Central memory CD8-positive, alpha-beta T cell (primary cell): ENCODE measurements around the gene TAS2R41.

Experiments
- ATAC-seq: fragments of 150-1000 bp; cut with Tn5 transposase; replicated peaks from 2 replicates; pipeline ENCODE4 v1.10.0; 2022; ENCODE audit warnings: mild to moderate bottlenecking, moderate FRiP score, moderate number of reproducible peaks; ENCODE audit not compliant: poor library complexity, severe bottlenecking; ENCODE audit errors: extremely low read depth
- DNase-seq, 2 donors: peaks; one replicate each; pipeline ENCODE4 v3.0.0; 2021; ENCODE audit warnings: low spot score in 2 of 2
- H3K27ac Mint-ChIP-seq: one replicate; pipeline ENCODE4 v1.8.0; 2022; ENCODE audit warnings: low read depth, mild to moderate bottlenecking, moderate library complexity, mixed read lengths
- H3K27me3 Mint-ChIP-seq: one replicate; pipeline ENCODE4 v1.8.0; 2022; ENCODE audit warnings: mixed read lengths
- H3K36me3 Mint-ChIP-seq: one replicate; pipeline ENCODE4 v1.8.0; 2022; ENCODE audit warnings: mild to moderate bottlenecking, moderate library complexity, mixed read lengths; ENCODE audit not compliant: insufficient read depth
- H3K4me1 Mint-ChIP-seq: one replicate; pipeline ENCODE4 v1.8.0; 2022; ENCODE audit warnings: mixed read lengths
- H3K4me3 Mint-ChIP-seq: one replicate; pipeline ENCODE4 v1.8.0; 2022; ENCODE audit warnings: mild to moderate bottlenecking, moderate library complexity, mixed read lengths
- H3K9me3 Mint-ChIP-seq: one replicate; pipeline ENCODE4 v1.8.0; 2022; ENCODE audit warnings: mixed read lengths

TAS2R41 gene, protein sequence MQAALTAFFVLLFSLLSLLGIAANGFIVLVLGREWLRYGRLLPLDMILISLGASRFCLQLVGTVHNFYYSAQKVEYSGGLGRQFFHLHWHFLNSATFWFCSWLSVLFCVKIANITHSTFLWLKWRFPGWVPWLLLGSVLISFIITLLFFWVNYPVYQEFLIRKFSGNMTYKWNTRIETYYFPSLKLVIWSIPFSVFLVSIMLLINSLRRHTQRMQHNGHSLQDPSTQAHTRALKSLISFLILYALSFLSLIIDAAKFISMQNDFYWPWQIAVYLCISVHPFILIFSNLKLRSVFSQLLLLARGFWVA

DNA sequence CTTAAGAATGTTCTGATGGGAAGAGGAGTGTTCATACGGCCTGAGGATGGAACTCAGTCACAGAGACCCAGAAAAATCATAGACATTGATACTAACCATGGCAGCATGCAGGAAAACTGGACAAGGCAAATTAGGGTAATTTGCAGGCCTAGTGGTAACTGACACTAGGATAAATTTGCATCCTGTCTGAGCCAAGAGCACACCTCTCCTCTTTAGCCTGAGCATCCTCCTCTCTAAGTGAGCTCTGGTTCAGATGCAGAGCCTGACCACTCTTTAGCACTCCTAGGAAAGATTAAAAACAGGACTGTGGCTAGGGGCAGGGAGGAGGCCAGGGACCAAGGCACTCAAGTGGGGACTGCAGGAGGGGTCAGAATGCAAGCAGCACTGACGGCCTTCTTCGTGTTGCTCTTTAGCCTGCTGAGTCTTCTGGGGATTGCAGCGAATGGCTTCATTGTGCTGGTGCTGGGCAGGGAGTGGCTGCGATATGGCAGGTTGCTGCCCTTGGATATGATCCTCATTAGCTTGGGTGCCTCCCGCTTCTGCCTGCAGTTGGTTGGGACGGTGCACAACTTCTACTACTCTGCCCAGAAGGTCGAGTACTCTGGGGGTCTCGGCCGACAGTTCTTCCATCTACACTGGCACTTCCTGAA, at the start of gene TAS2R41:
TSS of gene TAS2R41 (plus strand) at position 373 of the 650 bp plus-strand sequence. CDS start at position 373, 0 bp downstream.
- Mint-ChIP-seq H3K27ac (no peak within 1 kb of the TSS), H3K36me3 (peaks cover 2% of the 10 kb centered on the region), H3K4me3 (no peak within 1 kb of the TSS), H3K9me3 (peaks cover 4% of the 10 kb centered on the region), H3K4me1 (peaks cover 11% of the 10 kb centered on the region), H3K27me3 (peaks cover 7% of the 10 kb centered on the region)
- ATAC-seq (no peak), DNase-seq (no peak)

DNA sequence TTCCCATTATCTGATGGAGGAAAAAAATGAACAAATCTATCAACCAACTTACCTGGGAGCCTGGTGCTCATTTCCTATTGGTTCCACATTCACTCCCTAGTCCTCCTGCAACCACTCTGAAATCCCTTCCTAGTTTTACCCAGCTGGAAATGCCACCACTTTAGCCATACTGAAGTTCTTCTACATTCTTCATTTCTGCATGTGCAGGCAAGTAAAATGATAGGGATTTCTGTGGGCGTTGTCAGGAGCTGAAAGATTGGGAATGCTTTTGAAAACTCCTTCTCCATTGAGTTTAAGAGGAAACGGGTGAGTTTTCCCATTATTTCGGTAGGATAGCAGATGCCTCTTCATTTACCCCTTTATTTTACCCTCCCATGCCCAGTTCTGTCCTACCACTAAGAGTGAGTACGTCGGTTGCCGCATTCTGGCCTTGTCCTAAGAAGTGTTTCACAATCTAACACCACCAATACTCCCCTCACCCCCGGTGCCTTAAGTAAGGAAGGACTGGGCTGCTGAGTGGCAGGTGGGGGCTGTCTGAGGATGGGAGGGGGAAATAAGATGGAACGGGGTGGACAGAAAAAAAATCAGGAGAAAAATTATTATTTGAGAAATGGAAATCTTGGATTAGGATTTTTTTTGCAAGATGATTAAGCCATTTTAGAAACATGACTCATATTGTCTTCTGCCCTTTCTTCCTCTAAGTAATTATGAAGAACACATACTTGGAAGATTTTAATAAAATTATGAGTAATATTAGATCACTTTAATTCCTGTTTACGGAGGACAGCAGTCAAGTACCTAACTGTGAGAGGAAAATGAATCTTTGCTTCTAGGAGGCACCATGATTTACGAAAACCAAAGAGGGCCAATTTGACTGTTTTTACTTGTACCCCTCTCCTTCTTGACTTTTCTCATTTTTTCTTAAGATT, 47.6 kb upstream of the TAS2R41 start:
- H3K9me3 Mint-ChIP-seq = no peaks in the 10 kb centered on the region
- no peak overlapping the region for H3K4me3 Mint-ChIP-seq
- H3K27me3 Mint-ChIP-seq = peaks cover 11% of the 10 kb centered on the region
- ATAC-seq (no peak), DNase-seq (no peak)
- H3K27ac Mint-ChIP-seq = no peak overlapping the region
- H3K36me3 Mint-ChIP-seq = peaks cover 1% of the 10 kb centered on the region
- no peaks in the 10 kb centered on the region for H3K4me1 Mint-ChIP-seq

DNA sequence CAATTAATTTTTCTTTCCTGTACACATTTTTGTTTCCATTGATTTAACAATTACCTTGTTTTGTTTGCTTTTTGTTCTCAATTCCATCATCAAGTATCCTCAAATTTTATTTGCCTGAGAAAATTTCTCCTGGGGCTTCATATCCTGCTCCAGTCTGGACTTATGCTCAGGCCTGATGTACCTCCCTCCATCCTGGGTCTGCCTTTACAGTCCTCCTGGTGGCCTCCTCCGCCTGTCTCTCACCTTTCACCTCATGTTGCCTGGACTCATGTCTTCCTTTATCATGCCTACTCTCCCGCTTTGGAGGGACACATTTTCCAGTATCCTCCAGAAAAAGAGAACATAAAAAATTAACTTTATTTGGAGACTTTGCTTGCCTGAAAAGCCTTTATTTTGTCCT, 46.6 kb upstream of the TAS2R41 start:
- ATAC-seq (no peak), DNase-seq (no peak)
- Mint-ChIP-seq H3K36me3 (peaks cover 1% of the 10 kb centered on the region), H3K4me3 (no peak overlapping the region), H3K27ac (no peak overlapping the region), H3K27me3 (peaks cover 11% of the 10 kb centered on the region), H3K4me1 (no peaks in the 10 kb centered on the region), H3K9me3 (no peaks in the 10 kb centered on the region)

DNA sequence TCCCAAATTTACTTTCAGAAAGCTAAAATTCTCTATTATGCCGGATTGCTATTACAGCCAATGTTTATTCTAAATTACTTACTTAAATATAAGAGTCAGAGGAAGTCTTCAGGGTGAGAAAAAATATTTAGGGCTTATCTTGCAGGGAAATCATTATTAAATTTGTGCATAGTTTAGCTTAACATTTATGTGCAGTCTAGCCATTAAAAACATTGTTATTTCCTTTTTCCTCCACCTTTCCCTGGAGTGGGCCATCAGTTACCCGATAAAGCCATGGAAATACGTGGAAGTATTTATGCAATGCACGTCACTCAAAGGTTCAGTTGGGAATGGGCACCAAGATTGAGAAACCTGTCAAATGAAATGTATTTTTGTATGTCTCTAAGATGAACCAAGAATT, 43.9 kb upstream of the TAS2R41 start:
- Mint-ChIP-seq H3K9me3 (no peaks in the 10 kb centered on the region), H3K4me1 (peaks cover 10% of the 10 kb centered on the region), H3K36me3 (peaks cover 1% of the 10 kb centered on the region), H3K27me3 (peaks cover 11% of the 10 kb centered on the region), H3K27ac (no peak overlapping the region), H3K4me3 (no peak overlapping the region)
- DNase-seq (no peak), ATAC-seq (no peak)

DNA sequence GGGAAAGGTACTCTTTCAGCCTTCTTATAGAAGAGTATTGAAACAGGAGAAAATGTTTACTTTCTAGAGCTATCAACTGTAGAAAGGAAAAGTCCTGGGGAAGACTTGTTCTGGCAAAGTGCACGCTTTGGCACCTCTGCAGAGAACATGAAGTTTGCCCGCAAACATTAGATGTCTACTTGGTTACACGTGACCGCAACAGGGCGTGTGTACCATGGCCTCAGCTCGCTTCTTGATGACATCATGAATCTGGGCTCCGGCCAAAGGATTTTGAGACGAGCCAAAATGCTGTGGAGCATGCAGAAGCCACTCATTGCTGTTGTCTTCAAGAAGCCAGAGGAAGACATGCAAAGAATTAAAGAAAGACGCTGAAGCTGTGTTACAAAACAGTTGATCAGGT, 43.0 kb upstream of the TAS2R41 start:
- no peaks in the 10 kb centered on the region for H3K9me3 Mint-ChIP-seq
- DNase-seq (no peak), ATAC-seq (no peak)
- peaks cover 11% of the 10 kb centered on the region for H3K27me3 Mint-ChIP-seq
- no peak overlapping the region for H3K27ac Mint-ChIP-seq
- peaks cover 2% of the 10 kb centered on the region for H3K36me3 Mint-ChIP-seq
- H3K4me3 Mint-ChIP-seq = no peak overlapping the region
- H3K4me1 Mint-ChIP-seq = peaks cover 12% of the 10 kb centered on the region

DNA sequence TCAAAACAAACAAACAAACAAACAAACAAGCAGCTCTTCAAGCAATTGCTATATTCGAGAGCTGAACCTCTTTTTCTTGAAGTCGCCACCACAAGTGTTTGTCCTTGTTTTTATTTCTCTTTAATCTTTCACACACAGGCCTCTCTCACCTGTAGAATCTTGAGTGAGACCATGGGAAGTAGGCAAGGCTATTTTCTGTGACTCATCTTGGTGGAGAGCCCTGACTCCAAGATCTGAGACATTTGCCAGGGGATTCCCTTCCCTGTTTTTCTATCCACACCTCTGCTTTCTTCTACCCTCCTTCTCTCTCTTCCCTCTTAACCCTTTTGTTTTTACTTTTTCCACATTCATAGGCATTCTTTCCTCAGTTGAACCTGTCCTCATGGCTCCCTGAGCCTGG, 42.4 kb upstream of the TAS2R41 start:
- no peak for ATAC-seq
- peaks cover 12% of the 10 kb centered on the region for H3K4me1 Mint-ChIP-seq
- H3K27me3 Mint-ChIP-seq = peaks cover 11% of the 10 kb centered on the region
- H3K27ac Mint-ChIP-seq = no peak overlapping the region
- H3K9me3 Mint-ChIP-seq = no peaks in the 10 kb centered on the region
- peaks cover 3% of the 10 kb centered on the region for H3K36me3 Mint-ChIP-seq
- no peak overlapping the region for H3K4me3 Mint-ChIP-seq
- no peak for DNase-seq

DNA sequence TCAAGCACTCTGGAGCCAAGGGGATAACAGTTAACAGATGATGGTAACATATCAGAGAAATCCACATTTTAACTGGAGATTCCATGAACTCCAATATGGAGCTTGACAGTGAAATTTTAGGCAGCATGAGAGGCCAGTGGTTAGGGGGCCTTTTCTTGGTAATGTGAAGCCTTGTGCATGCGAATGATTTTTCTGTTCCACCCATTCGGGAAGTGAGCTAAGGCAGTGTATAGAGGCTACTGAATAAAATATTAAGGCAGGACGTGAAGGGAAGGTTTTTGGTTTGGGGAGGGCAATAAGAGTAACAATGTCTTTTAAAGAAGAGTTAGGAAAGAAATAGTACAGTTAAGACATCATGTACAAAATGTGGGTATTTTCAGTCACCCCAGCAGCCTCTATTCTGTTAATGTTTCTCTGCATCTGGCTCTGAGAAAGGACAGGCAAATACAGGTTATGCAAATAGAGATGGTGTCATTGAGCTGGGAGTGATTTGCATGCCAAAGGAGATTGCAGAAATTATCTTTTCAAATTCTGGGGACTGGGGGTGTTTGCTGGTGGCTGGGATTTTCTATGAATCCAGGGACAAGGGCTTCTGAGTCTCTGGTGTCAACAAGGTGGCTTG, 41.2 kb upstream of the TAS2R41 start:
- H3K4me3 Mint-ChIP-seq = no peak overlapping the region
- ATAC-seq = no peak
- no peak overlapping the region for H3K27ac Mint-ChIP-seq
- peaks cover 3% of the 10 kb centered on the region for H3K36me3 Mint-ChIP-seq
- H3K27me3 Mint-ChIP-seq = peaks cover 11% of the 10 kb centered on the region
- H3K4me1 Mint-ChIP-seq = peaks cover 12% of the 10 kb centered on the region
- DNase-seq = no peak
- H3K9me3 Mint-ChIP-seq = no peaks in the 10 kb centered on the region

DNA sequence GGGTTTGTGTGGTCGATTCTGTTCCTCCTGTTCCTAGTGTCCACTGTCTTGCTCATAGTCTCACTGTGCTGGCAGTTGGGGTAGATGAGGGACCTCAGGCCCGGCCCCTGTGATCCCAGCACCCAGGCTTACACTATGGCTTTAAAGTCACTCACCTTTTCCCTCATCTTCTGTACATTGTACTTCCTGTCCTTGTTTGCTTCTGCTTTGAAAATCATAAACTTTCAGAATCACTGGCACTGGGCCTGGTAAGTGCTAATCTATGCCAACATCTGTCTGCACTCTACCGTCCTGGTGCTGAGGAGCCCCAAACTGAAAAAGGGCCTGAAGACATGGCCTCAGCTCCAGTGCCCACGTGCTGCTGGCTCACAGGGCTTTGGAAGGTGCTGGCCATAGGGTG, 40.1 kb upstream of the TAS2R41 start:
- peaks cover 10% of the 10 kb centered on the region for H3K27me3 Mint-ChIP-seq
- H3K9me3 Mint-ChIP-seq = no peaks in the 10 kb centered on the region
- H3K4me3 Mint-ChIP-seq = no peak overlapping the region
- H3K4me1 Mint-ChIP-seq = peaks cover 12% of the 10 kb centered on the region
- H3K27ac Mint-ChIP-seq = no peak overlapping the region
- no peak for DNase-seq
- ATAC-seq = no peak
- H3K36me3 Mint-ChIP-seq = peaks cover 3% of the 10 kb centered on the region

DNA sequence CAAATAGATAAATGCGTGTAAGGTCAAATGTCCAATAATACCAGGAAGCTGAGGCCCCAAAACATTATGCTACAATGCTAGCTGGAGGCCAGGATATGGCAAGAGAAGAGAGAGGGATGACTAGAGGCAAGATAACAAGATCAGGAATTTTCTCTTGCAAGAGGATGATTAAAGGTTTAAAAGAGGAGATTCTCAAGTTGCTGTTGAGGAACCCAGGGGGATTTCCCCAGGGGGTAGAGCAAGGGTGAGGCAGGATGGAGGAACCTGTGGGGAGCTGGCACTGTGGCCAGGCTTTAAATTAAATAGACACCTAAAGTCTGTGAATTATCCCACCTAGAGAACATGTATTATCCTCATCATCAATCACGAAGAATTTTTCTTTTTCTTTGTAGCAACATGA, 37.8 kb upstream of the TAS2R41 start:
- Mint-ChIP-seq H3K27ac (no peak overlapping the region), H3K4me3 (no peak overlapping the region), H3K27me3 (peaks cover 9% of the 10 kb centered on the region), H3K4me1 (peaks cover 12% of the 10 kb centered on the region), H3K9me3 (no peaks in the 10 kb centered on the region), H3K36me3 (peaks cover 2% of the 10 kb centered on the region)
- no peak for ATAC-seq
- DNase-seq = no peak

DNA sequence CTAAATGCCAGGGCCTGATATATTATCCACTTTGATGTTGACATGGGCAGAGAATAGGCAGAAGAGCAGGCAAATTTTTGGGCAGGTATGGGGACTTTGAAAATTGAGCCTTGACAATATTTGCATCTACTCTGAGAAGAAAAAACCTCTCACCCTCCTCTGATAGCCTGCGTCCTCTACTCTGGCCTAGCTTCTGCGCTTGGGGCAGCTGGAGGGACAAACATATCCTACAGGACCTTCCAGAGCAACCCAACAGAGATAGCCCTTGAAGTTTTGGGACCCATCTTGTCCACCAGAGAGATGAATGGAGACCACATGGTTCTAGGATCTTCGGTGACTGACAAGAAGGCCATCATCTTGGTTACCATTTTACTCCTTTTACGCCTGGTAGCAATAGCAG, 34.5 kb upstream of the TAS2R41 start, which contains the start of gene TAS2R60:
TSS of gene TAS2R60 (plus strand) at position 301 of the 400 bp plus-strand sequence. CDS start at position 301, 0 bp downstream.
- peaks cover 9% of the 10 kb centered on the region for H3K27me3 Mint-ChIP-seq
- ATAC-seq (no peak), DNase-seq (no peak)

DNA sequence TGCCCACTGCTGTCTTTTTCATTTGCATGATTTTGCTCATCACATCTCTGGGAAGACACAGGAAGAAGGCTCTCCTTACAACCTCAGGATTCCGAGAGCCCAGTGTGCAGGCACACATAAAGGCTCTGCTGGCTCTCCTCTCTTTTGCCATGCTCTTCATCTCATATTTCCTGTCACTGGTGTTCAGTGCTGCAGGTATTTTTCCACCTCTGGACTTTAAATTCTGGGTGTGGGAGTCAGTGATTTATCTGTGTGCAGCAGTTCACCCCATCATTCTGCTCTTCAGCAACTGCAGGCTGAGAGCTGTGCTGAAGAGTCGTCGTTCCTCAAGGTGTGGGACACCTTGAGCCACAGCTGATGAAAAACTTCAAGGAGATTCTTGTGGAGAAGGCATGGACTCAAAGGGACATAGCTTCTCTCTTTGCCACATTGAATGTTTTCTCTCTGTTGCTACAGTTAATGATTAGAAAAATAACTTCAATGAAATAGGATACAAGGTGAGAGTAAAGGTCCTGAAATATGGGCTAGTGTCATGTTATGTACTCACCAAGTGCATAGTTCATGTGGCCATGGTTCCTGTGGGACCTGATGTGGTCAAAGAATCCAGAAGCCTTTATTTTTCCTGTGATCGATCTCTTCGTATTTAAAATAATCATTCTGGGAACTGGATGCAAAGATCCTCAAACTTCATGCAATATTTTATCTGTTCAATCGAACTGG, 33.5 kb upstream of the TAS2R41 start:
- H3K27ac Mint-ChIP-seq = no peak overlapping the region
- H3K4me3 Mint-ChIP-seq = no peak overlapping the region
- H3K27me3 Mint-ChIP-seq = peaks cover 9% of the 10 kb centered on the region
- H3K9me3 Mint-ChIP-seq = no peaks in the 10 kb centered on the region
- no peaks in the 10 kb centered on the region for H3K4me1 Mint-ChIP-seq
- DNase-seq = no peak
- H3K36me3 Mint-ChIP-seq = peaks cover 2% of the 10 kb centered on the region
- ATAC-seq = no peak

More for the DNA sequence above, 34.5 kb upstream of the TAS2R41 start, which contains the start of gene TAS2R60:
- no peak within 1 kb of the TSS for H3K4me3 Mint-ChIP-seq
- peaks cover 2% of the 10 kb centered on the region for H3K36me3 Mint-ChIP-seq
- H3K9me3 Mint-ChIP-seq = no peaks in the 10 kb centered on the region
- no peak within 1 kb of the TSS for H3K27ac Mint-ChIP-seq
- H3K4me1 Mint-ChIP-seq = peaks cover 5% of the 10 kb centered on the region

DNA sequence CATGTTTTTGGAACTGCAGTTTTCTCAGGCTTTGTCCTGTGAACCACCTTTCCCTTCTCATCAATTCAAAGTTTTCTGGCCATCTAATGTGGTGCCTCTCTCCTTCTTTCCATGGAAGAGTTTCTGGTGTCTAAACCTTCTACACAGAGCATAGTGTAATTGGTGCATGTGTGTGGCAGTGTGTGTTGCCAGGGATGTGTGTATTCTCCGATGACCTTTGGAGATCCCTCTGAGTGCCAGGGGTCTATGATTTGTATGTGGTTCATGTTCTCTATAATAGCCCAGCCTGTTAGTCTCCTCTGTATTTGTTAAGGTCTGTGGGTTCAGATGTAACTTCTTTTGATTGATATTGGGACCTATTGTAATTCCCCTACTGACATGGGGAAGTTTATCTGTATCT, 32.9 kb upstream of the TAS2R41 start:
- DNase-seq (no peak), ATAC-seq (no peak)
- Mint-ChIP-seq H3K27ac (no peak overlapping the region), H3K4me1 (no peaks in the 10 kb centered on the region), H3K4me3 (no peak overlapping the region), H3K36me3 (peaks cover under 1% of the 10 kb centered on the region), H3K9me3 (no peaks in the 10 kb centered on the region), H3K27me3 (peaks cover 9% of the 10 kb centered on the region)
